CD14-positive monocyte (primary cell): Measurements from ENCODE around the gene IFNA17. TPM values are rescaled to one million over a fixed set of nuclear protein-coding genes. Genes with fewer than 3 reads are reported as not detected.

Experiments
- DNase-seq, 3 donors: peaks; one replicate each; pipeline ENCODE4 v3.0.0-alpha.2; 2011 to 2022
- H2AFZ ChIP-seq: 2 replicates; pipeline ENCODE4 v1.6.0; 2012; ENCODE audit warnings: mild to moderate bottlenecking, low read depth, low read length, inconsistent platforms; ENCODE audit not compliant: insufficient read depth, poor library complexity, severe bottlenecking
- H3K27ac ChIP-seq, 2 donors: 1 replicate in 1 of 2; 2 replicates in 1 of 2; pipeline ENCODE4 v1.5.1; 2012 to 2013; ENCODE audit warnings: low read length in 2 of 2, control low read depth in 1 of 2, inconsistent platforms in 1 of 2, low read depth in 1 of 2, mild to moderate bottlenecking in 1 of 2
- H3K27me3 ChIP-seq, 2 donors: one replicate each; pipeline versions ENCODE4 v1.6.0 to v1.6.1; 2011 to 2013; ENCODE audit warnings: low read length in 2 of 2; ENCODE audit not compliant: control insufficient read depth in 2 of 2, insufficient read depth in 2 of 2
- H3K36me3 ChIP-seq, 2 donors: replicated peaks in 1 of 2; 1 replicate in 1 of 2; 2 replicates in 1 of 2; pipeline versions ENCODE4 v1.5.1 to v1.6.1; 2012 to 2013; ENCODE audit warnings: low read length in 2 of 2, control low read depth in 1 of 2, inconsistent platforms in 1 of 2, mild to moderate bottlenecking in 1 of 2; ENCODE audit not compliant: insufficient read depth in 2 of 2, control insufficient read depth in 1 of 2
- H3K4me1 ChIP-seq, 2 donors: 1 replicate in 1 of 2; 2 replicates in 1 of 2; pipeline versions ENCODE4 v1.5.1 to v1.6.1; 2012 to 2013; ENCODE audit warnings: low read length in 2 of 2, control low read depth in 1 of 2, inconsistent platforms in 1 of 2, mild to moderate bottlenecking in 1 of 2, moderate library complexity in 1 of 2; ENCODE audit not compliant: insufficient read depth in 2 of 2, control insufficient read depth in 1 of 2
- H3K4me2 ChIP-seq: replicated peaks from 2 replicates; pipeline ENCODE3; 2012; ENCODE audit warnings: low read length, moderate library complexity, mild to moderate bottlenecking; ENCODE audit not compliant: poor library complexity, severe bottlenecking; ENCODE audit errors: extremely low read depth
- H3K4me3 ChIP-seq, 3 experiments: fragments of 200-600 bp in 1 of 3; sonication (generic) in 1 of 3; replicated peaks in 1 of 3; 1 replicate in 2 of 3; 2 replicates in 1 of 3; pipeline ENCODE4 v1.5.1; 2011 to 2013; ENCODE audit warnings: low read length in 3 of 3, mild to moderate bottlenecking in 3 of 3, control low read depth in 2 of 3, low read depth in 2 of 3, inconsistent platforms in 1 of 3, moderate library complexity in 1 of 3
- H3K79me2 ChIP-seq: 2 replicates; pipeline ENCODE4 v1.6.0; 2012; ENCODE audit warnings: mild to moderate bottlenecking, control low read depth, inconsistent platforms, low read length, moderate library complexity; ENCODE audit not compliant: insufficient read depth
- H3K9ac ChIP-seq: 2 replicates; pipeline ENCODE4 v1.6.0; 2017; ENCODE audit warnings: low read length, mild to moderate bottlenecking; ENCODE audit not compliant: insufficient read depth, poor library complexity, severe bottlenecking
- H3K9me3 ChIP-seq, 2 donors: replicated peaks in 1 of 2; 1 replicate in 1 of 2; 2 replicates in 1 of 2; pipeline versions ENCODE4 v1.5.1 to v1.6.1; 2012 to 2013; ENCODE audit warnings: low read length in 2 of 2, control low read depth in 1 of 2; ENCODE audit not compliant: control insufficient read depth in 1 of 2, insufficient read depth in 1 of 2
- H4K20me1 ChIP-seq: 2 replicates; pipeline ENCODE4 v1.6.0; 2012; ENCODE audit warnings: mild to moderate bottlenecking, low read length, control low read depth, moderate library complexity; ENCODE audit not compliant: insufficient read depth
- H3K27ac Mint-ChIP-seq, 7 donors: one replicate each; pipeline ENCODE4 v1.8.0; 2020; ENCODE audit warnings: mild to moderate bottlenecking in 7 of 7, mixed read lengths in 7 of 7, moderate library complexity in 6 of 7, inconsistent platforms in 2 of 7
- H3K27me3 Mint-ChIP-seq, 3 donors: one replicate each; pipeline ENCODE4 v1.8.0; 2021 to 2022; ENCODE audit warnings: low read depth in 3 of 3, mild to moderate bottlenecking in 3 of 3, mixed read lengths in 3 of 3, moderate library complexity in 3 of 3, inconsistent platforms in 1 of 3
- H3K36me3 Mint-ChIP-seq, 2 donors: one replicate each; pipeline ENCODE4 v1.8.0; 2020; ENCODE audit warnings: mixed read lengths in 2 of 2, inconsistent platforms in 1 of 2, mild to moderate bottlenecking in 1 of 2
- H3K4me1 Mint-ChIP-seq: one replicate; pipeline ENCODE4 v1.8.0; 2020; ENCODE audit warnings: mild to moderate bottlenecking, mixed read lengths
- H3K4me3 Mint-ChIP-seq, 2 donors: one replicate each; pipeline ENCODE4 v1.8.0; 2020; ENCODE audit warnings: mild to moderate bottlenecking in 2 of 2, mixed read lengths in 2 of 2, moderate library complexity in 1 of 2
- H3K9me3 Mint-ChIP-seq, 7 donors: one replicate each; pipeline ENCODE4 v1.8.0; 2020 to 2022; ENCODE audit warnings: mixed read lengths in 7 of 7, mild to moderate bottlenecking in 6 of 7, moderate library complexity in 6 of 7, inconsistent platforms in 2 of 7
- CTCF ChIP-seq: fragments of 200-600 bp; IDR thresholded peaks from one replicate; pipeline ENCODE4 v1.8.0; 2022; ENCODE audit warnings: antibody characterized with exemption, mild to moderate bottlenecking
- WGBS: methylation state at CpG from one replicate; pipeline ENCODE4 v1.1.5; 2013; ENCODE audit warnings: missing lambda C conversion rate; ENCODE audit not compliant: insufficient coverage; 5-methylcytosine and 5-hydroxymethylcytosine counted together
- intact Hi-C, 2 donors: fragments of 100-400 bp; cut with micrococcal nuclease; formaldehyde crosslinking; loops; one replicate each; pipeline versions ENCODE4 v1.15.0 to v1.15.1; 2023
- polyA plus RNA-seq, 3 donors: library from polyadenylated mRNA; depleted of rRNA in 1 of 3; unstranded in 2 of 3; stranded (reverse) in 1 of 3; fragments of 300-500 nt in 2 of 3; fragments of >200 nt in 1 of 3; fragmentation: Illumina TruSeq in 2 of 3; gene quantifications; 1 replicate in 2 of 3; 2 replicates in 1 of 3; pipeline ENCODE4 v1.2.3, GENCODE V29; 2012 to 2021

Gene IFNA17
- polyA plus RNA-seq, 3 donors: not detected

GRCh38 chr9:21252721-21253547, 24.9 kb upstream of the IFNA17 start:
- Histone ChIP-seq H3K79me2 (no peaks in the 10 kb centered on the region), H2AFZ (no peak overlapping the region), H3K9ac (no peak overlapping the region), H3K4me3 (peak overlapping the region in 1 of 3 experiments; percentile 21), H3K4me2 (peak overlapping the region; percentile 60), H4K20me1 (no peaks in the 10 kb centered on the region), H3K4me1 (peaks cover 22 to 23% of the 10 kb centered on the region in 2 donors), H3K27ac (no peak overlapping the region), H3K27me3 (peaks cover 8 to 18% of the 10 kb centered on the region in 2 donors), H3K9me3 (no peaks in the 10 kb centered on the region), H3K36me3 (no peaks in the 10 kb centered on the region)
- no peaks in the 10 kb centered on the region for H3K36me3 Mint-ChIP-seq
- peak overlapping the region in 3 of 7 donors; percentile 14 to 72 (median 22) for H3K27ac Mint-ChIP-seq
- peaks cover 0 to 3% (median 1%) of the 10 kb centered on the region in 7 donors for H3K9me3 Mint-ChIP-seq
- H3K4me3 Mint-ChIP-seq: peak overlapping the region in 1 of 2 donors; percentile 59
- DNase-seq: peak; percentile 36 to 62 (median 46)
- intact Hi-C loops: loop anchor here in 1 of 2 donors (10.0 kb wide), 2 partner anchors 72 to 202 kb away; no protein-coding TSS in a partner anchor
- peak; percentile 76 for TF ChIP-seq CTCF
- 0% methylated on average over 3 of the region's 3 CpGs for WGBS
- peaks cover 34% of the 10 kb centered on the region for H3K4me1 Mint-ChIP-seq
- peaks cover 7 to 22% (median 21%) of the 10 kb centered on the region in 3 donors for H3K27me3 Mint-ChIP-seq

GRCh38 chr9:21251638-21252037, 23.6 kb upstream of the IFNA17 start:
- Histone ChIP-seq H3K4me3 (no peak overlapping the region), H3K9ac (no peak overlapping the region), H3K27me3 (peaks cover 8 to 18% of the 10 kb centered on the region in 2 donors), H3K27ac (no peak overlapping the region), H3K36me3 (no peaks in the 10 kb centered on the region), H3K4me2 (no peak overlapping the region), H4K20me1 (no peaks in the 10 kb centered on the region), H3K79me2 (no peaks in the 10 kb centered on the region), H2AFZ (no peak overlapping the region), H3K9me3 (no peaks in the 10 kb centered on the region), H3K4me1 (peaks cover 22 to 23% of the 10 kb centered on the region in 2 donors)
- Mint-ChIP-seq H3K27me3 (peaks cover 7 to 23% (median 22%) of the 10 kb centered on the region in 3 donors), H3K9me3 (peaks cover 0 to 4% (median 0%) of the 10 kb centered on the region in 7 donors), H3K4me1 (peaks cover 34% of the 10 kb centered on the region), H3K27ac (no peak overlapping the region), H3K36me3 (no peaks in the 10 kb centered on the region), H3K4me3 (no peak overlapping the region)
- 63% methylated on average over 2 of the region's 4 CpGs for WGBS
- no peak for DNase-seq
- no peak for TF ChIP-seq CTCF
- intact Hi-C loops: loop anchor here in 1 of 2 donors (10.0 kb wide), 2 partner anchors 73 to 203 kb away; no protein-coding TSS in a partner anchor
